Fibroblast of lung (primary cell): ENCODE data around the gene GRAP2. TPM values are rescaled to one million over a fixed set of nuclear protein-coding genes. Genes with fewer than 3 reads are reported as not detected.
"Not testable (repeated sequence)": the region's sequence is repeated elsewhere in the genome, so short reads cannot be mapped to it uniquely, and the experiment has no call there.

Source experiments
- DNase-seq, 2 donors: peaks; one replicate each; pipeline versions ENCODE4 v3.0.0 to v3.0.0-alpha.2; 2010; ENCODE audit warnings: low read depth in 2 of 2
- H2AFZ ChIP-seq: 2 replicates; pipeline ENCODE4 v1.5.1; 2012; ENCODE audit warnings: low read length, control low read depth, inconsistent platforms
- H3K27ac ChIP-seq: 2 replicates; pipeline ENCODE4 v1.5.1; 2011; ENCODE audit warnings: low read length, control low read depth; ENCODE audit not compliant: insufficient read depth
- H3K27me3 ChIP-seq: 2 replicates; pipeline ENCODE4 v1.5.1; 2011; ENCODE audit warnings: mild to moderate bottlenecking, low read length; ENCODE audit not compliant: control insufficient read depth, insufficient read depth
- H3K36me3 ChIP-seq: 2 replicates; pipeline ENCODE4 v1.5.1; 2011; ENCODE audit warnings: low read length; ENCODE audit not compliant: control insufficient read depth, insufficient read depth
- H3K4me1 ChIP-seq: 2 replicates; pipeline ENCODE4 v1.5.1; 2011; ENCODE audit warnings: low read length; ENCODE audit not compliant: control insufficient read depth, insufficient read depth; ENCODE audit errors: extremely low read depth
- H3K4me2 ChIP-seq: 2 replicates; pipeline ENCODE4 v1.5.1; 2011; ENCODE audit warnings: low read length, control low read depth; ENCODE audit not compliant: insufficient read depth; ENCODE audit errors: extremely low read depth
- H3K4me3 ChIP-seq, 4 experiments: fragments of 200-600 bp in 1 of 4; sonication (generic) in 1 of 4; replicated peaks in 1 of 4; 2 replicates each; pipeline ENCODE4 v1.5.1; 2011 to 2016; ENCODE audit warnings: low read length in 4 of 4, low read depth in 3 of 4, mild to moderate bottlenecking in 3 of 4, control low read depth in 2 of 4, inconsistent platforms in 1 of 4, mixed read lengths in 1 of 4; ENCODE audit not compliant: insufficient read depth in 1 of 4; ENCODE audit errors: control extremely low read depth in 1 of 4
- H3K79me2 ChIP-seq: 2 replicates; pipeline ENCODE4 v1.5.1; 2012; ENCODE audit warnings: mild to moderate bottlenecking, low read length, inconsistent platforms; ENCODE audit not compliant: control insufficient read depth, insufficient read depth
- H3K9ac ChIP-seq: 2 replicates; pipeline ENCODE4 v1.5.1; 2011; ENCODE audit warnings: mild to moderate bottlenecking, low read length, control low read depth; ENCODE audit not compliant: insufficient read depth
- H3K9me3 ChIP-seq: 2 replicates; pipeline ENCODE4 v1.5.1; 2012; ENCODE audit warnings: low read depth, low read length; ENCODE audit not compliant: control insufficient read depth, insufficient read depth
- H4K20me1 ChIP-seq: 2 replicates; pipeline ENCODE4 v1.5.1; 2011; ENCODE audit warnings: low read length; ENCODE audit not compliant: control insufficient read depth, insufficient read depth; ENCODE audit errors: extremely low read depth
- EZH2 ChIP-seq: IDR thresholded peaks from 2 replicates; pipeline ENCODE4 v1.5.1; 2012; ENCODE audit warnings: low read length, control low read depth, mild to moderate bottlenecking; ENCODE audit errors: missing control alignments
- polyA plus RNA-seq, 2 donors: library from polyadenylated mRNA; depleted of rRNA in 1 of 2; stranded (reverse) in 1 of 2; unstranded in 1 of 2; fragments of >200 nt; gene quantifications; 2 replicates each; pipeline ENCODE4 v1.2.1, GENCODE V29; 2011 to 2012; ENCODE audit warnings: missing spikeins in 1 of 2
- total RNA-seq: library from RNA; depleted of rRNA; stranded (reverse); fragments of >200 nt; gene quantifications from 2 replicates; pipeline ENCODE4 v1.2.1, GENCODE V29; 2014
- TF ChIP-seq, protein P1 (sequence below), 2 donors: IDR thresholded peaks in 1 of 2; conservative IDR thresholded peaks in 1 of 2; 1 replicate in 1 of 2; 2 replicates in 1 of 2; pipeline ENCODE4 v1.5.1; 2011 to 2012; ENCODE audit warnings: low read length in 2 of 2, control low read depth in 1 of 2, inconsistent platforms in 1 of 2, low read depth in 1 of 2, mild to moderate bottlenecking in 1 of 2

Gene GRAP2
- total and polyA plus RNA-seq, 2 donors (not counting 1 experiment from before 2014, with no cell fraction given) = not detected

DNA sequence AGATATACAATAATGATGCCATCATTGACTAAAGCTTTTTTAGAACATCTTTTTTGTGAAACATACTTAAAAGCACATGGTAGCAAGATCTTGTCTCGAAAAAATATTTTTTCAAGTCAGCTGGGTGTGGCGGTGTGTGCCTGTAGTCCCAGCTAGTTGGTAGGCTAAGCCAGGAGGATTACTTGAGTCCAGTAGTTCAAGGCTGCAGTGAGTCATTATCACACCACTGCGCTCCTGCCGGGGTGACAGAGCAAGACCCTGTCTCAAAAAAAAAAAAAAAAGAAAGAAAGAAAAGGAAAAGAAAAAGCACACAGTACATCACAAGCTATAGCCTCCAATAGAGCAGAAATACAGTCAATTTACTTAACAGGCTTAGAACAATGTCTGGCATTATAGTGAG lies 44.3 kb upstream of the GRAP2 start:
- H3K36me3 ChIP-seq = no peaks in the 10 kb centered on the region
- no peaks in the 10 kb centered on the region for H3K79me2 ChIP-seq
- H3K4me3 ChIP-seq = no peak overlapping the region
- H3K9me3 ChIP-seq = no peaks in the 10 kb centered on the region
- H4K20me1 ChIP-seq = no peaks in the 10 kb centered on the region
- no peak overlapping the region for H3K27ac ChIP-seq
- no peaks in the 10 kb centered on the region for H3K4me1 ChIP-seq
- H3K4me2 ChIP-seq = no peak overlapping the region
- H3K9ac ChIP-seq = no peak overlapping the region
- TF ChIP-seq EZH2 = no peak
- TF ChIP-seq, protein P1, sequence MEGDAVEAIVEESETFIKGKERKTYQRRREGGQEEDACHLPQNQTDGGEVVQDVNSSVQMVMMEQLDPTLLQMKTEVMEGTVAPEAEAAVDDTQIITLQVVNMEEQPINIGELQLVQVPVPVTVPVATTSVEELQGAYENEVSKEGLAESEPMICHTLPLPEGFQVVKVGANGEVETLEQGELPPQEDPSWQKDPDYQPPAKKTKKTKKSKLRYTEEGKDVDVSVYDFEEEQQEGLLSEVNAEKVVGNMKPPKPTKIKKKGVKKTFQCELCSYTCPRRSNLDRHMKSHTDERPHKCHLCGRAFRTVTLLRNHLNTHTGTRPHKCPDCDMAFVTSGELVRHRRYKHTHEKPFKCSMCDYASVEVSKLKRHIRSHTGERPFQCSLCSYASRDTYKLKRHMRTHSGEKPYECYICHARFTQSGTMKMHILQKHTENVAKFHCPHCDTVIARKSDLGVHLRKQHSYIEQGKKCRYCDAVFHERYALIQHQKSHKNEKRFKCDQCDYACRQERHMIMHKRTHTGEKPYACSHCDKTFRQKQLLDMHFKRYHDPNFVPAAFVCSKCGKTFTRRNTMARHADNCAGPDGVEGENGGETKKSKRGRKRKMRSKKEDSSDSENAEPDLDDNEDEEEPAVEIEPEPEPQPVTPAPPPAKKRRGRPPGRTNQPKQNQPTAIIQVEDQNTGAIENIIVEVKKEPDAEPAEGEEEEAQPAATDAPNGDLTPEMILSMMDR (conservative IDR thresholded peaks at IDR 0.05 in 1 of 2, IDR thresholded peaks at IDR 0.05 in 1 of 2; ENCODE audit: low read depth in 1 of 2, low read length in 2 of 2) = no peak
- no peak overlapping the region for H2AFZ ChIP-seq
- no peak for DNase-seq
- peaks cover 2% of the 10 kb centered on the region for H3K27me3 ChIP-seq

DNA sequence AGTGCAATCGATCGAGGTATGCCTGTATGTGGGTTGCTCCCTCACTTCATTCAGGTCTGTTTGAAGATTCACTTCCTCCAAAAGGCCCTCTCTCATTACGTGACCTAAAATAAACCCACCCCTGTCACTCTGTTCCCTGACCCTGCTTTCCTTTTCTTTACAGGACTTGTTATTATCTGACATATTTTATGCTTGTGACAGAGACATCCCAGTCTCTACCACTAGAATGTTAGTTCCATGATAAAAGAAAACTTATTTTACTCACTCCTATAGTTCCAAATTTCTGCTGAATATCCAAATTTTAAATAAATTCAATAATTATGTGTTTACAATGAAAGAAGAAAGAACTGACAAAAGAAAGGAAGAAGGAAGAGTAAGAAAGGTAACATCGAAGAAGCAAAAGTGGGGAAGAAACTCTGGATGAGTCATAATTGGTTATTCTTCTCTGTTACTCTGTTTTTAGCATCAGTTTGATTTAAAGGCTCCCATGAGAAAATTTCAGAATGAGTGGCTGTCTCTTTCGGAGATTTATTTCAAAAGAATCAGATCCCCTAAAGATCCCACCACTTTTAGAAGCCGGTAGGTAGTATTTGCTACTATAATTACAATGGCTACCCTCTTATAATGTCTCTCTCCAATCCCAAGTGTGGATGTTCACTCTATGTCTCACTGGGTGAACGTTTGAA lies 40.8 kb upstream of the GRAP2 start:
- no peak for TF ChIP-seq EZH2
- TF ChIP-seq, protein P1 (conservative IDR thresholded peaks at IDR 0.05 in 1 of 2, IDR thresholded peaks at IDR 0.05 in 1 of 2; ENCODE audit: low read depth in 1 of 2, low read length in 2 of 2) = no peak
- no peak overlapping the region for H2AFZ ChIP-seq
- H3K79me2 ChIP-seq = no peaks in the 10 kb centered on the region
- H4K20me1 ChIP-seq = no peaks in the 10 kb centered on the region
- no peaks in the 10 kb centered on the region for H3K4me1 ChIP-seq
- H3K27ac ChIP-seq = no peak overlapping the region
- no peak overlapping the region for H3K4me3 ChIP-seq
- peaks cover 2% of the 10 kb centered on the region for H3K27me3 ChIP-seq
- no peak overlapping the region for H3K4me2 ChIP-seq
- no peaks in the 10 kb centered on the region for H3K36me3 ChIP-seq
- DNase-seq = no peak
- H3K9me3 ChIP-seq = no peaks in the 10 kb centered on the region
- no peak overlapping the region for H3K9ac ChIP-seq

DNA sequence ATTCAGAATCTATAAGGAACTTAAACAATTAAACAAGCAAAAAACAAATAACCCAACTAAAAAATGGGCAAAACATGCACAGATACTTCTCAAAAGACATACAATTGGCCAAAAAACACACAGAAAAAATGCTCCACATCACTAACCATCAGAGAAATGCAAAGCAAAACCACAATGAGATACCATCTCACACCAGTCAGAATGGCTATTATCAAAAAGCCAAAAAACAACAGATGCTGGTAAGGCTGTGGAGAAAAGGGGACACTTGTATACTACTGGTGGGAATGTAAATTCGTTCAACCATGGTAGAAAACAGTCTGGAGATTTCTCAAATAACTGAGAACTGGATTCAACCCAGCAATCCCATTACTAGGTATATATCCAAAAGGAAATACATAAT lies 32.1 kb upstream of the GRAP2 start:
- Histone ChIP-seq H3K9me3 (no peaks in the 10 kb centered on the region), H3K79me2 (no peaks in the 10 kb centered on the region), H3K4me1 (no peaks in the 10 kb centered on the region), H3K36me3 (no peaks in the 10 kb centered on the region), H2AFZ (no peak overlapping the region), H3K4me3 (no peak overlapping the region), H3K4me2 (no peak overlapping the region), H3K9ac (no peak overlapping the region), H4K20me1 (no peaks in the 10 kb centered on the region), H3K27me3 (no peaks in the 10 kb centered on the region), H3K27ac (no peak overlapping the region)
- TF ChIP-seq, protein P1 (conservative IDR thresholded peaks at IDR 0.05 in 1 of 2, IDR thresholded peaks at IDR 0.05 in 1 of 2; ENCODE audit: low read depth in 1 of 2, low read length in 2 of 2) = no peak
- no peak for TF ChIP-seq EZH2
- DNase-seq = peak in 1 of 2 donors; percentile 6

DNA sequence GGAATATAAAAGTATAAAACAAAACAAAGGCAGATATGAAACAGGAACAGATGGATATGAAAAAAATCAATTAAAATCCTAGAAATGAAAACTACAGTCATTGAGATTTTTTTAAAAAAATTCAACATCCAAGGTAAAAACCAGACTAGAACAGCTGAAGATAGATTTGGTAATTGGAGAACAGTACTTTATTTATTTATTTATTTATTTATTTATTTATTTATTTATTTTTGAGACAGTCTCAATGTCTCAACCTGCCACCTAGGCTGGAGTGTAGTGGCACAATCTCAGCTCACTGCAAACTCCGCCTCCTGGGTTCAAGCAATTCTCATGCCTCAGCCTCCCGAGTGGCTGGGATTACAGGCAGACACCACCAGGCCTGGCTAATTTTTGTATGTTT lies 31.1 kb upstream of the GRAP2 start:
- H2AFZ ChIP-seq, H3K79me2 ChIP-seq, H3K9me3 ChIP-seq, H3K27ac ChIP-seq, H4K20me1 ChIP-seq, H3K9ac ChIP-seq, H3K27me3 ChIP-seq, DNase-seq, H3K36me3 ChIP-seq, H3K4me1 ChIP-seq, H3K4me3 ChIP-seq, H3K4me2 ChIP-seq: not testable (repeated sequence)
